OCI-LY7 (cell line): ENCODE results near the gene NRBF2. TPM values are rescaled to one million over a fixed set of nuclear protein-coding genes. Genes with fewer than 3 reads are reported as not detected.

Source experiments
- BruUV-seq: library from RNA; stranded (reverse); fragments of 400-500 nt; replicated peaks from 2 replicates; lab custom pipeline; 2021; lab: Mats Ljungman, UMichigan
- CTCF ChIA-PET: fragments of 300-600 bp; sonication (Branson Sonifier 250); formaldehyde crosslinking; loops from one replicate; lab custom pipeline; 2022; ENCODE audit warnings: antibody characterized with exemption; ENCODE audit not compliant: unreplicated experiment; lab: Charles Lee
- POLR2A ChIA-PET: fragments of 300-600 bp; sonication (Branson Sonifier 250); formaldehyde crosslinking; loops from one replicate; lab custom pipeline; 2022; ENCODE audit warnings: antibody characterized with exemption; lab: Charles Lee
- DNase-seq: peaks from one replicate; pipeline ENCODE4 v3.0.0-alpha.2; 2015; ENCODE audit warnings: low spot score
- H2AFZ ChIP-seq: fragments of 200-600 bp; sonication (generic), shearing (Covaris generic); 2 replicates; pipeline ENCODE4 v1.6.1; 2014; ENCODE audit warnings: mild to moderate bottlenecking, antibody characterized with exemption, low read length, moderate library complexity
- H3K27ac ChIP-seq: fragments of 200-600 bp; sonication (generic); 2 replicates; pipeline ENCODE4 v1.5.1; 2014; ENCODE audit warnings: mixed run types, low read depth, mild to moderate bottlenecking, moderate library complexity, low read length, inconsistent platforms; ENCODE audit not compliant: poor library complexity, severe bottlenecking
- H3K36me3 ChIP-seq: fragments of 200-600 bp; sonication (generic); 2 replicates; pipeline ENCODE4 v1.6.1; 2014; ENCODE audit warnings: mild to moderate bottlenecking, antibody characterized with exemption, low read length, moderate library complexity, mixed read lengths; ENCODE audit not compliant: insufficient read depth
- H3K4me1 ChIP-seq: fragments of 200-600 bp; sonication (generic); 2 replicates; pipeline ENCODE4 v1.5.1; 2014; ENCODE audit warnings: mild to moderate bottlenecking, low read length; ENCODE audit not compliant: insufficient read depth, poor library complexity, severe bottlenecking
- H3K4me2 ChIP-seq: fragments of 200-600 bp; sonication (generic); 2 replicates; pipeline ENCODE4 v1.6.1; 2014; ENCODE audit warnings: mild to moderate bottlenecking, low read length
- H3K4me3 ChIP-seq: fragments of 200-600 bp; sonication (generic); 2 replicates; pipeline ENCODE4 v1.5.1; 2014; ENCODE audit warnings: mild to moderate bottlenecking, low read depth, low read length; ENCODE audit not compliant: poor library complexity, severe bottlenecking
- H3K79me2 ChIP-seq: fragments of 200-600 bp; sonication (generic); 2 replicates; pipeline ENCODE4 v1.6.1; 2016; ENCODE audit warnings: low read depth, mild to moderate bottlenecking, low read length, moderate library complexity, mixed read lengths; ENCODE audit not compliant: insufficient read depth
- H3K9me2 ChIP-seq: fragments of 200-600 bp; sonication (generic); 2 replicates; pipeline ENCODE4 v1.6.1; 2016; ENCODE audit warnings: mild to moderate bottlenecking, low read length, mixed read lengths; ENCODE audit not compliant: insufficient read depth
- H3K9me3 ChIP-seq: fragments of 200-600 bp; sonication (generic); 2 replicates; pipeline ENCODE4 v1.6.1; 2014; ENCODE audit warnings: mild to moderate bottlenecking, mixed run types, low read length, mixed read lengths
- H4K20me1 ChIP-seq: fragments of 200-600 bp; sonication (generic); 2 replicates; pipeline ENCODE4 v1.6.1; 2014; ENCODE audit warnings: mild to moderate bottlenecking, antibody characterized with exemption, low read length, moderate library complexity, mixed read lengths; ENCODE audit not compliant: insufficient read depth
- EZH2phosphoT487 ChIP-seq: fragments of 200-600 bp; sonication (generic); IDR thresholded peaks from 2 replicates; pipeline ENCODE4 v1.6.1; 2018; ENCODE audit warnings: low read depth, borderline replicate concordance, mild to moderate bottlenecking, mixed run types, antibody characterized with exemption, low read length, moderate library complexity, mixed read lengths
- intact Hi-C: fragments of 100-400 bp; cut with micrococcal nuclease; formaldehyde crosslinking; loops from one replicate; pipeline ENCODE4 v1.10.0; 2022; ENCODE audit not compliant: unreplicated experiment
- total RNA-seq, 2 experiments: library from RNA; depleted of rRNA in 1 of 2; stranded (reverse); fragments of >200 nt in 1 of 2; shearing (Covaris generic) in 1 of 2; gene quantifications; 2 replicates each; pipeline ENCODE4 v1.2.3, GENCODE V29; 2014 to 2022
- TF ChIP-seq, protein P1 (sequence below): fragments of 200-600 bp; sonication (generic); conservative IDR thresholded peaks from 2 replicates; pipeline ENCODE4 v1.5.1; 2014; ENCODE audit warnings: mild to moderate bottlenecking, antibody characterized with exemption, low read length, moderate library complexity, mixed read lengths

Gene NRBF2
- total RNA-seq, 2 experiments from 2014 or later, result 14.2 to 20.7 TPM

DNA sequence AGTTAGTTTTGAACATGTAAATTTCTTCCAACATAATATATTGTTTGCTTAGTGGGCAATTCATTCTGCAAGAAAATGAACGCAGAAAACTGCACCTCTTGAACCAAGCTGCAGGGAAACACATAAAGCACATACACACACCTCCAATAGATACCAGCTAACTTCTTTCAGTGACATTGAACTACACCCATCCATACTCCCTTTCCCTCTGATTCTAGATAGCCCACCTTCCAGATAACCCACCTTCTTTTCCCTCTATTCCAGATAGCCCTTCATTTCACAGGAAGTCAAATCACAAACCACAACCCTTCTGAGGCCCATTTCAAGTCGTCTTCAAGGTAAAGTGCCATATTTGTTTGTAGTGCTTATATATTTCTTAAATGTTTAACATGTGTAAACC is 28.5 kb downstream of the NRBF2 start:
- Histone ChIP-seq H4K20me1 (0 out of 2 replicates have a peak, but pooled peaks cover 4% of the 10 kb centered on the region), H3K4me1 (no peaks in the 10 kb centered on the region), H3K9me2 (no peaks in the 10 kb centered on the region), H3K36me3 (peaks cover 21% of the 10 kb centered on the region; the same call in 1 of the 2 replicates), H3K4me3 (no peak overlapping the region), H3K79me2 (no peaks in the 10 kb centered on the region), H3K9me3 (no peaks in the 10 kb centered on the region), H3K4me2 (no peak overlapping the region), H2AFZ (no peak overlapping the region), H3K27ac (no peak overlapping the region)
- TF ChIP-seq, protein P1, sequence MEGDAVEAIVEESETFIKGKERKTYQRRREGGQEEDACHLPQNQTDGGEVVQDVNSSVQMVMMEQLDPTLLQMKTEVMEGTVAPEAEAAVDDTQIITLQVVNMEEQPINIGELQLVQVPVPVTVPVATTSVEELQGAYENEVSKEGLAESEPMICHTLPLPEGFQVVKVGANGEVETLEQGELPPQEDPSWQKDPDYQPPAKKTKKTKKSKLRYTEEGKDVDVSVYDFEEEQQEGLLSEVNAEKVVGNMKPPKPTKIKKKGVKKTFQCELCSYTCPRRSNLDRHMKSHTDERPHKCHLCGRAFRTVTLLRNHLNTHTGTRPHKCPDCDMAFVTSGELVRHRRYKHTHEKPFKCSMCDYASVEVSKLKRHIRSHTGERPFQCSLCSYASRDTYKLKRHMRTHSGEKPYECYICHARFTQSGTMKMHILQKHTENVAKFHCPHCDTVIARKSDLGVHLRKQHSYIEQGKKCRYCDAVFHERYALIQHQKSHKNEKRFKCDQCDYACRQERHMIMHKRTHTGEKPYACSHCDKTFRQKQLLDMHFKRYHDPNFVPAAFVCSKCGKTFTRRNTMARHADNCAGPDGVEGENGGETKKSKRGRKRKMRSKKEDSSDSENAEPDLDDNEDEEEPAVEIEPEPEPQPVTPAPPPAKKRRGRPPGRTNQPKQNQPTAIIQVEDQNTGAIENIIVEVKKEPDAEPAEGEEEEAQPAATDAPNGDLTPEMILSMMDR, result no peak
- TF ChIP-seq EZH2phosphoT487, result no peak
- intact Hi-C loops, result no loop called here
- CTCF ChIA-PET, result no interaction called here
- no peak for DNase-seq
- POLR2A ChIA-PET, result interaction anchor here (1.1 to 1.9 kb wide), 3 partner anchors 16 to 379 kb away, joined by 3 to 8 read pairs (median 3); no protein-coding TSS in a partner anchor
- BruUV-seq, result no TSS peak

DNA sequence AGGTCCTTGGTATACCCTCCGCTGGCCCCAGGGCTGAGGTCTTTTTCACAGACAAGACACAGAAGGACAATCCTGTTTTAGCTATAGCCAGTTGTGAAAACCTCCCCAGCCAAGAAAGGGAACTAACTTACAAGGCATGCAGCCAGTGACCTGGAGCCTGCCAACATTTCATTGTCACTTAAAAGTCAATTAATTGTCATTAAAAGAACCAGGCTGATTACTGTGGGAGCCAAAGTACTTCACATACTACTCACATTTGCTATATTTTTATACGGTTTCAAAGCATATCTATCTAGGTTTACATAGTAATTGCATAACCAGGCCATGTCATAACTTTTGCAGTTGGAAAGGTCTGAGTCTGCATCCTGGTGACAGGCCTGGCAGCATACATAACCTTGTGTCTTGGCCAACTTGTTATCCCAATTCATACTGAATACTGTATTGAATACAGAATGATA is 31.1 kb downstream of the NRBF2 start:
- Histone ChIP-seq H4K20me1 (no peaks in the 10 kb centered on the region), H2AFZ (no peak overlapping the region), H3K4me2 (no peak overlapping the region), H3K27ac (no peak overlapping the region), H3K36me3 (peaks cover 44% of the 10 kb centered on the region), H3K79me2 (no peaks in the 10 kb centered on the region), H3K4me3 (no peak overlapping the region), H3K9me3 (no peaks in the 10 kb centered on the region), H3K4me1 (no peaks in the 10 kb centered on the region), H3K9me2 (no peaks in the 10 kb centered on the region)
- ChIA-PET CTCF (no interaction called here), POLR2A (interaction anchor here (1.2 kb wide), 1 partner anchor 10 kb away, joined by 3 read pairs; no protein-coding TSS in a partner anchor)
- no peak for TF ChIP-seq EZH2phosphoT487
- TF ChIP-seq, protein P1, result no peak
- no TSS peak for BruUV-seq
- DNase-seq, result no peak
- intact Hi-C loops, result no loop called here

DNA sequence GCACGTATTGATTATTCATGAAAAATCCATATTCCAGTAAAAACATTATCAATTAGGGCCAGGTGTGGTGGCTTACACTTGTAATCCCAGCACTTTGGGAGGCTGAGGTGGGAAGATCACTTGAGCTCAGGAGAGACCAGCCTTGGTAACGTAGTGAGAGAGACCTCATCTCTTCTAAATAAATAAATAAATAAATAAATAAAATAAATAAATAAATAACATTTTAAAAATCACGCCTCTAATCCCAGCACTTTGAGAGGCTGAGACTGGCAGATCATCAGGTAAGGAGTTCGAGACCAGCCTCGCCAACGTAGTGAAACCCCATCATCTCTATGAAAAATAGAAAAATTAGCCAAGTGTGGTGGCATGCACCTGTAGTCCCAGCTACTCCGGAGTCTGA is 32.1 kb downstream of the NRBF2 start:
- no peak overlapping the region for H2AFZ ChIP-seq
- CTCF ChIA-PET, result no interaction called here
- H3K79me2 ChIP-seq, result no peaks in the 10 kb centered on the region
- peaks cover under 1% of the 10 kb centered on the region; the same call in 1 of the 2 replicates for H4K20me1 ChIP-seq
- H3K36me3 ChIP-seq, result peaks cover 55% of the 10 kb centered on the region
- TF ChIP-seq, protein P1, result no peak
- no peak for TF ChIP-seq EZH2phosphoT487
- BruUV-seq, result no TSS peak
- no peak overlapping the region for H3K4me2 ChIP-seq
- no peaks in the 10 kb centered on the region for H3K4me1 ChIP-seq
- no peaks in the 10 kb centered on the region for H3K9me3 ChIP-seq
- POLR2A ChIA-PET, result interaction anchor here (1.2 kb wide), 1 partner anchor 9 kb away, joined by 3 read pairs; no protein-coding TSS in a partner anchor
- no peak overlapping the region for H3K4me3 ChIP-seq
- no peaks in the 10 kb centered on the region for H3K9me2 ChIP-seq
- no peak overlapping the region for H3K27ac ChIP-seq
- intact Hi-C loops, result loop anchor here (5.0 kb wide), 1 partner anchor 102 kb away; no protein-coding TSS in a partner anchor
- no peak for DNase-seq
